HL-60 (cell line): Measurements from ENCODE around the gene DNAJC5G.
"Not testable (repeated sequence)": the region's sequence is repeated elsewhere in the genome, so short reads cannot be mapped to it uniquely, and the experiment has no call there.

Experiments used
- TF ChIP-seq, protein P1 (sequence below): IDR thresholded peaks from one replicate; pipeline ENCODE4 v1.5.1; 2011; ENCODE audit warnings: low read length, control low read depth, inconsistent platforms; ENCODE audit not compliant: insufficient read depth
- TF ChIP-seq, protein P2 (sequence below): IDR thresholded peaks from 2 replicates; pipeline ENCODE4 v1.6.1; 2012; ENCODE audit warnings: low read depth; ENCODE audit not compliant: insufficient replicate concordance

- TF ChIP-seq, protein P1, sequence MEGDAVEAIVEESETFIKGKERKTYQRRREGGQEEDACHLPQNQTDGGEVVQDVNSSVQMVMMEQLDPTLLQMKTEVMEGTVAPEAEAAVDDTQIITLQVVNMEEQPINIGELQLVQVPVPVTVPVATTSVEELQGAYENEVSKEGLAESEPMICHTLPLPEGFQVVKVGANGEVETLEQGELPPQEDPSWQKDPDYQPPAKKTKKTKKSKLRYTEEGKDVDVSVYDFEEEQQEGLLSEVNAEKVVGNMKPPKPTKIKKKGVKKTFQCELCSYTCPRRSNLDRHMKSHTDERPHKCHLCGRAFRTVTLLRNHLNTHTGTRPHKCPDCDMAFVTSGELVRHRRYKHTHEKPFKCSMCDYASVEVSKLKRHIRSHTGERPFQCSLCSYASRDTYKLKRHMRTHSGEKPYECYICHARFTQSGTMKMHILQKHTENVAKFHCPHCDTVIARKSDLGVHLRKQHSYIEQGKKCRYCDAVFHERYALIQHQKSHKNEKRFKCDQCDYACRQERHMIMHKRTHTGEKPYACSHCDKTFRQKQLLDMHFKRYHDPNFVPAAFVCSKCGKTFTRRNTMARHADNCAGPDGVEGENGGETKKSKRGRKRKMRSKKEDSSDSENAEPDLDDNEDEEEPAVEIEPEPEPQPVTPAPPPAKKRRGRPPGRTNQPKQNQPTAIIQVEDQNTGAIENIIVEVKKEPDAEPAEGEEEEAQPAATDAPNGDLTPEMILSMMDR = not testable (repeated sequence)
- TF ChIP-seq, protein P2, sequence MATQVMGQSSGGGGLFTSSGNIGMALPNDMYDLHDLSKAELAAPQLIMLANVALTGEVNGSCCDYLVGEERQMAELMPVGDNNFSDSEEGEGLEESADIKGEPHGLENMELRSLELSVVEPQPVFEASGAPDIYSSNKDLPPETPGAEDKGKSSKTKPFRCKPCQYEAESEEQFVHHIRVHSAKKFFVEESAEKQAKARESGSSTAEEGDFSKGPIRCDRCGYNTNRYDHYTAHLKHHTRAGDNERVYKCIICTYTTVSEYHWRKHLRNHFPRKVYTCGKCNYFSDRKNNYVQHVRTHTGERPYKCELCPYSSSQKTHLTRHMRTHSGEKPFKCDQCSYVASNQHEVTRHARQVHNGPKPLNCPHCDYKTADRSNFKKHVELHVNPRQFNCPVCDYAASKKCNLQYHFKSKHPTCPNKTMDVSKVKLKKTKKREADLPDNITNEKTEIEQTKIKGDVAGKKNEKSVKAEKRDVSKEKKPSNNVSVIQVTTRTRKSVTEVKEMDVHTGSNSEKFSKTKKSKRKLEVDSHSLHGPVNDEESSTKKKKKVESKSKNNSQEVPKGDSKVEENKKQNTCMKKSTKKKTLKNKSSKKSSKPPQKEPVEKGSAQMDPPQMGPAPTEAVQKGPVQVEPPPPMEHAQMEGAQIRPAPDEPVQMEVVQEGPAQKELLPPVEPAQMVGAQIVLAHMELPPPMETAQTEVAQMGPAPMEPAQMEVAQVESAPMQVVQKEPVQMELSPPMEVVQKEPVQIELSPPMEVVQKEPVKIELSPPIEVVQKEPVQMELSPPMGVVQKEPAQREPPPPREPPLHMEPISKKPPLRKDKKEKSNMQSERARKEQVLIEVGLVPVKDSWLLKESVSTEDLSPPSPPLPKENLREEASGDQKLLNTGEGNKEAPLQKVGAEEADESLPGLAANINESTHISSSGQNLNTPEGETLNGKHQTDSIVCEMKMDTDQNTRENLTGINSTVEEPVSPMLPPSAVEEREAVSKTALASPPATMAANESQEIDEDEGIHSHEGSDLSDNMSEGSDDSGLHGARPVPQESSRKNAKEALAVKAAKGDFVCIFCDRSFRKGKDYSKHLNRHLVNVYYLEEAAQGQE = not testable (repeated sequence)
Measured at GRCh38 chr2:27300606-27301005, 25.4 kb downstream of the DNAJC5G start.
